Hematopoietic multipotent progenitor cell treated with erythropoietin and hydrocortisone succinate and interleukin-3 and kit ligand, for 6 days (in vitro differentiated cells): ENCODE measurements around the gene DNASE1L2.

ENCODE experiments used
- DNase-seq: peaks from one replicate; pipeline ENCODE4 v3.0.0-alpha.2; 2015

The DNASE1L2 gene

DNA sequence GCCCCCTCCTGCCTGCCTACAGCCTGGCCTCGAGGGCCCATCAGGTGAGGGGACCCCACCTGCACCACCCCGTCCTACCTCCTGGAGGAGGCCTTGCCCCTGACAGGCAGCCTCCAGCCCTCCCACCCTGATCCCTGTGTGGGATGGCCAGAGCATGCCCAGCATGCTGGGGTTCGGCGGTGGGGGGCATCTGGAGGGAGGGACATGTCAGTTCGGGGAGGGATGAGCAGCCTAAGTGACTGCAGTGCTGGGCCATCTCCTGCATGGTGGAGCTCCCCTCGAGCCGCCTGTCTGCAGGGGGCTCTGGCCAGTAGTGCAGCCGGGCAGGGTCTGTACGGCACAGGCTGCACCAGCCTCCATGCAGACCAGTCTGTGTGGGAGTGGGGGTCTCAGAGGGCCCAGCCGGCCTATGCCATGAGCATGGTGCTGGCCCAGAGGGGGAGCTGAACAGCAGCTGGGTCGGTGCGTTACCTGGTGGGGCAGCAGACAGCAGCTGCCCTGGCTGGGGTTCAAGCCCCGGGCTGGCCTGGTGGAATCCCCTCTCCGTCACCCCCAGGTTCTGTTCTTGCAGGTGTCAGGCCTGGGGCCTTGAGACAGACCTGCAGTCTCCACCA is 35.7 kb downstream of the DNASE1L2 start:
- no peak for DNase-seq

DNA sequence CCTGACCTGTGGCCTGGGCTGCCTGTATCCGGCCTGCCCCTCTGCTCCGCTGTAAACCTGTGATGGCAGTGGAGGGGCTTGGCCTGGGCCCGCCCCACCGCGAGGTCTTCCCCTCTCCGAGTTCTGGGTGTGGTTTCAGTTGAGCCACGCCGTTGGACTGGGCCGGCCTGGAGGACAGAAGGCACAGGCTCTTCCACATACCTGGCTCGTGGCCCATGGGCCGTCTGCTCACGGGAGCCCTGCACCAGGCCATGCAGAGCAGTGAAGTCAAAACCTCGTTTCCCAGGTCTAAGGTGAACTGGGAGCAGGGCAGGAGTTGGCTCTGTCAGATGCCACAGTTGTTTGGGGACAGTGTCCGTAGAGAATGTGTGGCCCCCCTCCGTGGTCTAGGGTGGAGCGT is 37.2 kb downstream of the DNASE1L2 start:
- no peak for DNase-seq

DNA sequence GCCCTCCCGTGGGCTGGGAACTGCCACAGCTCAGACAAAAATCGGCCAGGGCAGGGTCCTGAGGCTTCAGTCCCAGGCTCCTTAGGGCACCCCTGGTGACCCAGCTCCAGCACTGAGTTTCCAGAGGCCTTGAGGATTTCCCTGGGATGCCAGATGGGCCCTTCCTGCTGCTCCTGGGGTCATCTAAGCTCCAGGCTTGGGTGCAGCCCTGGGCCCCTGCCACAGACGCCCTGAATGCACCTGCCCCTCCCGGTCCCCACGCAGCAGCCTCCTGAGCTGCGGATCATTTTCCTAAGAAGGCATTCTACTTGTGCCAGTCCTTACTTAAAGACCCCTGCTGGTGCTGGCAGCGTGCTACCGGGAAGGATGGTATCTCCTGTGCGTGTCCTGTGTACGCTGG is 37.7 kb downstream of the DNASE1L2 start:
- DNase-seq = no peak

DNA sequence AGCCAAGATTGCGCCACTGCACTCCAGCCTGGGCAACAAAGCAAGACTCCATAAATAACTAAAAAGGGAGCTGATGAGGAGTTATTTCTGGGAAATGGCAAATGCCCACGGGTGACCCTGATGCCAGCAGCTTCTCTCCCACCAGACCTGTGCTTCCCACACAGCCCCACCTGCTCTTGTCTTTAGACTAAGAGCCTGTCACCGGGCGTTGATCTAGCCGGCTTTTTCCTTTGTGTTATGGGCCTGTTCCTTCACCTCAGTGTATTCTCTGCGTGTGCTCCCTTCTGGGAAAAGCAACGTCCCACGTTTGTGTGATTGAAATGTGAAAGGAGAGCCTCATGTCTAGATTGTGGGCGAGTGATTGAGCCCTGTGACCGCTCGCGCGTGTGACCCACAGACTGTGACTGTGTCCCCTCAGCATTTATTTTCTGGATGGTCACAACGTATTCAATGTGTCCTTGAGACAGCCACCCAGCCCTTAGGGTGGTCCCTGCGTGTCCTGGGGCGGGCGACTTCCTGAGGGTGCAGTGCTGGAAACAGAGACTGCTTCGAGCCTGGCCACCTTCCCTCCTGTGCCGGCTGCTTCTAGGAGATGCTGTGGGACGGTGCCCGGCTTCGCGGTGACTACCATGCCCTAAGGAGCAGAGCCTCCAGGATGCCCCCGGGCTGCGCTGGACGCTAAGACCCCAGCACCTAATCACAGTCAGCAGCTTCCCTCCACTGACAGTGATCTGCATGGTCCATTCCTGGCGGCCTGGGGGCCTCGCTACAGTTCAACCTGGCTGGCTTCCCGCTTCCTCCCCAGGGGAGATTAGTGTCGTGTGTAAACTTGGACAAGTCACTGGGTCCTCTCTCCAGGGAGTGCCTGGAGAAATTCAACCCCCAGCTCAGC is 39.5 kb downstream of the DNASE1L2 start:
- DNase-seq = no peak

DNA sequence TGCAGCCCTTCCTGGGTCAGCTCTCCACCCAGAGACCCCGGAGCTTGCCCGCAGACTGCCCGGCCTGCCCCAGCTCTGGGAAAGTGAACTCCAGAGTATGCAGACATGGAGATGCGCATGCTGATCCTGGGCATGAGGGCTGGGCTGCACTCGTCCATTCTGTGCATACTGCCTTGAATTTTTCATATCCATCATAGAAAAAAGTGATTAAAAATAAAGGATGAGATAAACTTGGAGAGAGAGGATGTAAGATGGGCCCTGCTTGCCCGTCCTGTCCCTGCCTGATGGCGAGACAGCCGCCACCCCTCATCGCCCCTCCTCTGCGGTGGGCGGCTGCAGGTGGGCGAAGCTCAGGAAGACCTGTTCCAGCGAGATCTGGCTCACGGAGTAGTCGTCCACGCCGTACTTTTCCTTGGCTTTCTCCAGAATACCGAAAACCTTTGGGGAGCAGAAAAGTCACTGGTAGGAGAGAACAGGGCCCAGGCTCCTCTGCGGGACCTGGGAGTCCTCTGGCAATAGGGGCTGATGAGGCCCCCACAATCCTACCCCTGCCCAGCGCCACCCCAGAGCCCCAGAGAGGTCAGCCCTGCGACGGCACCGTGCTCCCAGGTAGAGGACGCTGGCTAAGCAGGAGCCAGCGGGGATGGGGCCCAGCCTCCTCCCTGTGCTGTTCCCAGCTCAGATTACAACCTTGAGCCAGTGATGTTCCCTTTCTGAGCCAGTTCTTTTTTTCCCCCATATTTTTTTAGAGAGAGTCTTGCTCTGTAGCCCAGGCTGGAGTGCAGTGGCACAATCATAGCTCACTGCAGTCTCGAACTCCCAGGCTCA is 40.3 kb downstream of the DNASE1L2 start:
- no peak for DNase-seq

DNA sequence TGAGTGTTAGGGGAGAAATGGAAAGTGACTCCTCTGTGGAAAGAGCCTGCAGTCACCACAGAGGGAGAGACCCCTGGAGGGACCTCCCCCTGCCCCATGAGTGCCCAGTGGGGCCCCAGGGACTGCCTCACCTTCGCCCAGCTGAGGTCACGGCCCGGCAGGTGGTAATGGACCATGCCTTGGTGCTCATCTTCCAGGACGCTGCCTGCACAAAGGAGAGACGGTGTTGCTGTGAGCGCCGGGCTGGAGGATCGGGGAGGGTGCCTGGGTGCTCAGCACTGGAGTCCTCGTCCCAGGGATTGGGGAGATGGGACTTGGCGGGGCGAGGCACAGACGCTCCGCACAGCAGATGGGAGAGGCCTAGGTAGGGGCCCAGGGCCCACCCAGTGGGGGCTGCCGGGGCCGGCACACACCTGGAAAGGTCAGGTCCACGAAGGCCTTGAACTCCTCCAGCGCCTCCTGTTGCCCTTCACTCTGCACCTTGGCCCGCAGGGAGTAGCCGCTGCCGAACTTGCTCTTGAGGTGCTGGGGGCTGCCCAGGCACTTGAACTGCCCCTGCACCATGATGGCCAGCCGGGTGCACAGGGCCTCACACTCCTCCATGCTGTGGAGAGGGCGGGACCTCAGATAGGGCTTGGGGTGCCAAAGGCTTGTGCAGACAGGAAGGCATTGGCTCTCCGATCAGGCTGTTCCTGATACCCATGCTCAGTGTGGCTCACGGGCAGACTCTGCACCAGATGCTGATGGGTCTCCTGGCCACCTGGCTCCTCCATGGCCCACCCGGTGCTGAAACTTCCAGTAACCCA is 41.4 kb downstream of the DNASE1L2 start:
- DNase-seq = no peak

DNA sequence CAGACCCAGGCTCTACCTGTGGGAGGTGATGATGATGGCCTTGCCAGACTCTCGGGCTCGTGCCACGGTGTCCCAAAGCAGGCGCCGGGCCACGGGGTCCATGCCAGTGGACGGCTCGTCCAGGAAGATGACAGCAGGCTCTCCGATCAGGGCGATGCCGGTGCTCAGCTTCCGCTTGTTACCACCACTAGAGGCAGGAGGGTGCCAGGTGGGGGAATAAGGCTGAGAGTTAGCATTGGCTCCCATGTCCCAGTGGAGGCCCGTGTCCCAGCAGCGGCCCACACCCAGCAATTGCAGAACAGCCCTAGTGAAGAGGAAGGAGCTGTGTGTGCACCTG is 42.0 kb downstream of the DNASE1L2 start:
- no peak for DNase-seq

DNA sequence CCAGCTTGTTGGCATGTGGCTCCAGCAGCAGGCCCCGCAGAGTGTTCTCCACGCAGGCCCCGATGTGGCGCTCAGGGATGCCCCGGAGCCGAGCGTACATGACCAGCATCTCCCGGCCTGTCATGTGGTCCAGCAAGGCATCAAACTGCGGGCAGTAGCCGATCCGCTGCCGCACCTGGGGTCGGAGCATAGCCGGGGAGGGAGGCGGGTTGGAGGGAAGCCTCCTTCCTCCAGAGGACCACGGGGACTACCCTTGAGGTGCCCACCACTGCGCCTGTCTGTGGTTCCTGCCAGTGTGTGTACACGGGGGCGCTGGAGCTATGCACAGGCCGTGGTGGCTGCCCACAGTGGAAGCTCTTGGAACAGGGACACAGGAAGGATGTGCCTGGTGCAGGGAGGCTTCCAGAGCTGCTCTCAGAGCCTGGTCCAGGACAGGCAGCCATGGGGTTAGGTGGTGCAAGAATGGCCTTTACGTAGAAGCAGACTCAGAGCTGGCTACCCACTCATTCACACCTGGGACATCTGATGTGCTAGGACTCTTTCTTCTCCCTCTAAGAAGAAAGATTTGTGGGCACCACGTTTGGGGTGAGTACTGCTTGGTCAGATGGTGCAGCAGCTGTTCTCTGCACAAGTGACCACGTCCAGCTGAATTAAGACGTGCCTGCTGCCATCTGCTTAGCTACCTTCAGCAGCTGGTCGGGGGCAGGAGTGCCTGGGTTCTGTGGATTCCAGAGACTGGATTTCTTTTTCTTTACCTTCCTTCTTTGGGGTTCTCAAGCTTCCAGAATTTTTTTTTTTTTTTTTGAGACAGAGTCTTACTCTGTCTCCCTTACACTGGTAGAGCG is 42.9 kb downstream of the DNASE1L2 start:
- DNase-seq = no peak

DNA sequence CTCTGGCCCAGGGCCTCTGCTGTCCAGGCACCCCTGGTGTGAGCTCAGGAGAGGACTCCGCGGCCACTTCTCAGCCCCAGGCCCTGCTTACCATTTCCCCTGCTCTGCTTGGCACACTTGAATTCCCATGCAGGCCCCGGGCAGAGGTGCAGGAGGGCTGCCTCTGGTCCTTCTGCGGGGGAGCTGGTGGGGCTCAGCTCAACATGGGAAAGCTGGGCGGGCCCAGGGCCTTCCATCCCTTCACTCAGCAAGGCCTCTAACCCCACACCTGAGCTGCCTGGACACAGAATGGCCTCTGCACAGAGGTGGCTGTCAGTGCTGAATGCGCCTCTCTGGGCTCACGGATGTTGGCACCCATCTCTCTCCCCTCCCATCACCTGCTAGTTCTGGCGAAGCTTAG is 44.2 kb downstream of the DNASE1L2 start:
- no peak for DNase-seq

DNA sequence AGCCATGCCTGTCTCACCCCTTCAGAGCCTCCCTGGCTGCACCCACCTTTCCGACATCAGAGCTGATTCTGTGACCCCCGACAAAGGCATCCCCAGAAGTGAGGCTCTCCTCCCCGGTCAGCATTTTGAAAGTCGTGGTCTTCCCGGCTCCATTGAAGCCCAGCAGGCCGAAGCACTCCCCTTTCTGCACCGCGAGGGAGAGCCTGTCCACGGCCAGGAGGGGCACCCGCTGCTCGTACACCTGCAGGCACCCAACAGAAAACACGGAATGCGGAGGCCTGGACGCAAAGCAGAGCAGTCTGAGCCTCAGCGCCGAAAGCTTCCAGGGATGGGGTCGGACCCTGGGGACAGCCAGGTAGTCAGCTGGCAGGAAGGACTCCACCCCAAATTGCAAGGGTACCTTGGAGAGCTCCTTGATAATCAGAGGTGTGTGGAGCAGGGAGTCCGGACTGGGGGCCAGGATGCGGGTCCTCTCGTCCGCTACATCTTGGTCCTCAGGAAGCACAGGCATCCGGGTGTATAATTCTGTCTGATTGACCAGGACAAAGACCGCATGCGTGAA is 44.8 kb downstream of the DNASE1L2 start:
- no peak for DNase-seq

DNA sequence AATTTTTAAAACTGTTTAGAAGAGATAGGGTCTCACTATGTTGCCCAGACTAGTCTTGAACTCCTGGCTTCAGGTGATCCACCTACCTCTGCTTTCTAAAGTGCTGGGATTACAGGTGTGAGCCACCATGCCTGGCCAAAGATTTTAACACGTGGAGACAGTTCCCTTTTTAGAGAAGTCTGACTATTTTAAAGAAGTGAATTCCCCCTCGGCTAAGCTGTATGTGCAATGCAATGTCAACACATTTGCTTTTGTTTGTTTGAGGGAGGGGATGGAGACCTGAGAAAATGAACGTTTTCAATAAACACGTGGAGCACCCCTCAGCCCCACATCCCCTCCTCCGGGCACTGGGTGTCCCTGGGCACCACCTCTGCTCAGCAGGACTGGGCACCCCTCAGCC is 46.0 kb downstream of the DNASE1L2 start:
- DNase-seq = no peak

DNA sequence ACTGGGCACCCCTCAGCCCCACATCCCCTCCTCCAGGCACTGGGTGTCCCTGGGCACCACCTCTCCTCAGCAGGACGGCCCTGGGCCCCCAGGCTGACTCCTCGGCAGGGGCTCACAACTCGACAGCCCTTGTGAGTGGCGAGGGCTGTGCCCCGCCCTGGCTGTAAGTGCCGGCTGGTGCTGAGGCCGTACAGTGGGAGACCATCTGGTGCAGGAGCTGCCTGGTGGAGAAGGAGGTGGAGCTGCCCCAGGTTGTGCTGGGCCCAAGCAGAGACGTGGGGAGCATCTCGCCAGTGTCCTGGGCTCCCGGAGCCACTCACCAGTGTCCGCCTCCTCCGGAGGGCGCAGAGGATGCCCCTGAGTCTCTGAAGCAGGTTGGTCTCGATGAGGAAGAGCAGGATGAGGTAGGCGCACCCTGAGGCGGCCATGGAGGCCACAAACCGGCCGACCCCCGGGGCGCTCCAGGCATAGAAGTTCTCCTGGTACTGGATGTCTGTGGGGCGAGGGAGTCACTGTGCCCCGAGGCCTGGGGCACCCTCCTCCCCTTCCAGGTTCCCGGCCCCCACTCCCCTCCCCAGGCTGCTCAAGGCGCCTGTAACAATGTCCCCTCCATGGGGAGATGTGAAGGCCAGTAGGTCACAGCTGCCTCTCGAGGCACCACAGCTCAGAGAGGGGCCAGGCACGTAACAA is 46.8 kb downstream of the DNASE1L2 start:
- DNase-seq = no peak

DNA sequence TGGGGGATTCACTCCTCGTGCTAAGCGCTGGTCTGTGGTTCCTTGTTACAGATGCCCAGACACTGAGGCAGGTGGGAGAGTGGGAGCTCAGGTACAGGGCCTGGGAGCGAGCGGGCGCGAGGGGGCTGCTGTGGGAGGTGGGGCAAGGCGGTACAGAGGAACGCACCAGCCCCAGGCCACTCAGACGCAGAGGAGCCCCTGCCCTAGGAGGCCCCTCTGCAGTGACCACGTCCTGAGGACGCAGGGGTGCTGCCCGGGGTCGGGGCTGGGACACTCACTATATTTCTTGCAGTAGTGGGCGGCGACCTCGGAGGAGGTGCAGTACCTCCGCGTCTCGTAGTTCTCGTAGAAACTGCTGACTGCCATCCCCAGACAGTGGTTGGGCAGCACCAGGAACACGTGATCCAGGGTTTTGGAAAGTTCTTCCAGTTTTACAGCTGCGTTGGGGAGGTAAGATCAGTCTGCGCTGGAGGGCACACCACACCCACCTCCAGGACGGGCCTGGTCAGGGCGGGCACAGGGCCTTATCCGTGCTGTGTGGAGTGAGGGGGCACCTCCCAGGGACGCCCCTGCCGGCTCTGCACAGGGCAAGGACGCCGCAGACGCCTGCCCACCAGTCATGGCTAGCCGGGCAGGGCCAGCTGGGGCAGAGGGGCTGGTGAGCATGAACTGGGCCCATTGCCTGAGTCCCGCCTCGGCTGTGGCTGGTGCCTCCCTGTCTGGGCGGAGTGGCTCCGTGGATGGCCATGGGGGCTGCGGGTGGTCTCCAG is 47.9 kb downstream of the DNASE1L2 start:
- DNase-seq = no peak

DNA sequence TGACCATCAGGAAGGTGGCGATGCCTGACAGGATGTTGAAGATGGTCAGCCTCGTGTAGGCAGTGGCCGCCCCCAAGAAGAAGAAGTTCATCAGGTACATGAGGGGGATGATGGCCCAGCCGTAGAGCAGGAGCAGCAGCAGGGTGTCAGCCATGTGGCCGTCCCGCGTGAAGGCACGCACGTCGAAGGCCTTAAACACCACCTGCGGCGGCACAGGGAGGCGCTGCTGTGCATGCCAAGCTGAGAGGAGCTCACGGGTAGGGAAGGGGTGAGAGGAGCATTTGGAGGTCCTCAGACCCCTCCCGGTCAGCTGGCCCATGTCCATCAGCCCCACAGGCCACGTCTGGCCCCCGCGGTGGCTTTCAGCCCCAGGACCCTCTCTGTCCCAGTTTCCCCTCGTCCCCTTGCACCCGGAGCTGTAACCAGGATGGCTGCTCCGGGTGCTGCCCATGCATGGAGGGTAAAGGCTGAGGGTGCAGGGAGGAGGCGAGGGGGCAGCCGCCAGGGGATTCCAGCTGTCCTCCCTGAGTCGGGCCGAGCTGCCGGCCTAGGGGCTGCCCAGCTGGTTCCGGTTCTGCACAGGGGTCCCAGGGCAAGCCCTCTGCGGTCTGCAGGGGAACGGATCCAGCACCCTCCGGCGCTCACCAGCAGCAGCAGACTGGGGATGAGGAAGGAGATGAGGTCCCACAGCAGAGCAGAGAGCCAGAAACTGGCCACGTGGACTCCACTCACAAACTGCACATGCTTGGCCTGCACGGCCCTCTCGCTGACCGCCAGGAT is 48.7 kb downstream of the DNASE1L2 start:
- DNase-seq = no peak

DNA sequence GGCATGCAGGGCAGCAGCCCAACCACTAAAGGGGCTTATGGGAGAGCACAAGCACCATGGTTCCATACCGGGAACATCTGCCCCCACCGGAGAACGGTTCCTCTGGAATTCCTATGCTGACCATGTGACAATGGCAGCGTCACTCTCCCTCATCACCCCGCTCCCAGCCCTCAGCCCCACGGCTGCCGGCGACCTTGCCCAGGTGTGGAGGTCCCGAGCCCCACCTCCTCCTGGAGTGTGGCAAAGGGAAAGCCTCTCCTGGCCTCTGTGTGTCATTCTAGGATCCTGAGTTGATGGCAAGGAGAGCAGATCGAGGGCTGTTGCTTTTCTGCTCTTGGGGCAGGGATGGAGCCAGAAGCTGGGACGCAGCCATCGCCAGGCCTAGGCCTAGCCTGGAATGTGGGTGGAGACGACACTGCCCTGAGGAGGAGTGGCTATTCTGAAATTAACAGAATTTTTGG is 49.5 kb downstream of the DNASE1L2 start:
- no peak for DNase-seq

DNA sequence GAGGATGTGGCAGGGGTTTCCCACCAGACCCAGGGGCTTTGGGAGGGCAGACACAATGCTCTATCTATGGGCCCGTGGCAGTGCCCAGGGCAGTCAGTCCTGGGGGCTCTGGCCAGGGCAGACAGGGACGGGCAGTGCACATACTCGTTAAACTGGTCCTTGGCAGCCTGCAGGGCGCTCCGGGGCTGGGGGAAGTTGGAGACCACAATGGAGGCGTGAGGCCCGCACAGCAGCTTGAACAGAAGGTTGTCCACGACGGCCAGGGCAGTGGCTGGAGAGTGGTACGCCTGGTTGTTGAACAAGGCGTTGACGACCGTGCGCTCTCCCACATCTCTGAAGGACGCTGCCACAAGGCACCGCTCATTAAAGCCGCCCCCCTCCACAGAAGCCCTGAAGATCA is 50.3 kb downstream of the DNASE1L2 start:
- no peak for DNase-seq

DNA sequence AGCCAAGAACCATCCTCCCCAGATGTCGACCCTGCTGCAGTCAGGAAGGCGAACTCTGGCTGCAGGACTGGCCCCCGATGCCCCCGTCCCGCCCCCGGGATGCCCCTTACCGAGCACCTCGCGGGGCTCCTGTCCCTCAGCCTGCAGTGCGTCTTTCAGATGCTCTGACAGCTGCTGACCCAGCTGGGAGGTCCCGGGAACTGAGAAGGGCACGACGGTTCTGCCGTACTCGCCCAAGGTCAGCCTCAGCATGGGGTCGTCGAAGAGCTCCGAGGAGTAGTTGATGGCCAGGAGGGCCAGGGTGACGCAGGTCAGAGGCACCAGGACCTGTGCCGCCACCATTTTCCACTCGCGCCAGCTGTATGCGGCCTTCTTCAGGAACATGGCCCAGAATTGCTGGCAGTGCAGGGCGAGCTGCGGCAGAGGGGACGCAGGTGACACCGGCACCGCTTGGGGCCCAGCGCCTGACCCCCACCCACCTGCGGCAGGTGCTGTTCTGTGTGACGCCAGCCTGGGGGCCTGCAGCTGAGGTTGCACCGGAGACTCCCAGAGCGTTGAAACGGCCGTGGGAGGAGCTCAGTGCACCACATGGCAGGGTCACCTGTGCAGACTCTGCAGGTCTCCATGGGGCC is 51.8 kb downstream of the DNASE1L2 start:
- DNase-seq = no peak
